K562 (cell line): ENCODE measurements around the gene ROPN1L. TPM values are rescaled to one million over a fixed set of nuclear protein-coding genes. Genes with fewer than 3 reads are reported as not detected.

ENCODE experiments used
- COPS2 ChIP-seq: fragments of 450-650 bp; conservative IDR thresholded peaks from 2 replicates; pipeline ENCODE4 v1.6.1; 2016; ENCODE audit warnings: mild to moderate bottlenecking, moderate library complexity
- DPF2 ChIP-seq: fragments of 450-650 bp; IDR thresholded peaks from 2 replicates; pipeline ENCODE4 v1.6.1; 2016
- E2F1 ChIP-seq: sonication (generic); formaldehyde crosslinking; IDR thresholded peaks from 2 replicates; pipeline ENCODE4 v1.8.1; 2023; ENCODE audit warnings: mild to moderate bottlenecking, missing genetic modification reagents, moderate library complexity
- ESRRA ChIP-seq: fragments of 450-650 bp; IDR thresholded peaks from 2 replicates; pipeline ENCODE4 v1.6.1; 2014; ENCODE audit warnings: low read depth, mild to moderate bottlenecking, moderate library complexity, borderline replicate concordance
- HEY1 ChIP-seq: fragments of 250-450 bp; sonication (Bioruptor Pico); IDR thresholded peaks from 2 replicates; pipeline ENCODE4 v1.5.0; 2020; ENCODE audit warnings: mild to moderate bottlenecking, moderate library complexity, borderline replicate concordance
- L3MBTL2 ChIP-seq: fragments of 450-650 bp; IDR thresholded peaks from 2 replicates; pipeline ENCODE4 v1.6.1; 2016; ENCODE audit warnings: mild to moderate bottlenecking, moderate library complexity
- MEIS2 ChIP-seq: fragments of 450-650 bp; IDR thresholded peaks from 2 replicates; pipeline ENCODE4 v1.6.1; 2014; ENCODE audit warnings: mild to moderate bottlenecking; ENCODE audit not compliant: partially characterized antibody
- MXD1 ChIP-seq: fragments of 250-450 bp; sonication (Bioruptor Pico); IDR thresholded peaks from 2 replicates; pipeline ENCODE4 v1.8.0; 2021; ENCODE audit warnings: borderline replicate concordance, mild to moderate bottlenecking, moderate library complexity; ENCODE audit not compliant: poor library complexity, severe bottlenecking
- NR1H2 ChIP-seq: sonication (generic); formaldehyde crosslinking; IDR thresholded peaks from 2 replicates; pipeline ENCODE4 v1.4.0; 2020; ENCODE audit warnings: mild to moderate bottlenecking, missing genetic modification reagents
- PRMT5 ChIP-seq: sonication (generic); formaldehyde crosslinking; IDR thresholded peaks from 2 replicates; pipeline ENCODE4 v1.5.0; 2020; ENCODE audit warnings: missing genetic modification reagents
- RAD21 ChIP-seq, 2 experiments: fragments of 250-450 bp in 1 of 2; fragments of 450-650 bp in 1 of 2; sonication (Bioruptor Pico) in 1 of 2; formaldehyde crosslinking in 1 of 2; IDR thresholded peaks in 1 of 2; conservative IDR thresholded peaks in 1 of 2; 2 replicates each; pipeline versions ENCODE4 v1.4.0 to v1.8.0; 2020 to 2022; ENCODE audit warnings: mild to moderate bottlenecking in 2 of 2, moderate library complexity in 1 of 2
- RFX1 ChIP-seq: fragments of 450-650 bp; IDR thresholded peaks from 2 replicates; pipeline ENCODE4 v1.6.1; 2016; ENCODE audit warnings: mild to moderate bottlenecking, moderate library complexity
- SNIP1 ChIP-seq: fragments of 450-650 bp; IDR thresholded peaks from 2 replicates; pipeline ENCODE4 v1.7.1; 2017; ENCODE audit warnings: low read depth, mild to moderate bottlenecking
- SP1 ChIP-seq: sonication (generic); formaldehyde crosslinking; IDR thresholded peaks from 2 replicates; pipeline ENCODE4 v1.8.1; 2022; ENCODE audit warnings: mild to moderate bottlenecking, missing genetic modification reagents
- SUPT5H ChIP-seq: fragments of 450-650 bp; IDR thresholded peaks from 2 replicates; pipeline ENCODE4 v1.6.1; 2016
- USF1 ChIP-seq: sonication (generic); formaldehyde crosslinking; IDR thresholded peaks from 2 replicates; pipeline ENCODE4 v1.9.0; 2022; ENCODE audit warnings: mild to moderate bottlenecking, missing genetic modification reagents
- USF2 ChIP-seq: sonication (generic); formaldehyde crosslinking; IDR thresholded peaks from 2 replicates; pipeline ENCODE4 v1.5.0; 2020; ENCODE audit warnings: missing genetic modification reagents
- XRCC5 ChIP-seq: fragments of 200-400 bp; formaldehyde crosslinking; IDR thresholded peaks from 2 replicates; pipeline ENCODE4 v1.6.1; 2017; ENCODE audit warnings: low read depth, mild to moderate bottlenecking, low read length
- ZNF124 ChIP-seq: sonication (generic); formaldehyde crosslinking; IDR thresholded peaks from 2 replicates; pipeline ENCODE4 v1.8.1; 2022; ENCODE audit warnings: missing genetic modification reagents
- ZNF224 ChIP-seq: sonication (generic); formaldehyde crosslinking; IDR thresholded peaks from 2 replicates; pipeline ENCODE4 v1.8.0; 2022; ENCODE audit warnings: mild to moderate bottlenecking, missing genetic modification reagents
- ZNF263 ChIP-seq: sonication (generic); formaldehyde crosslinking; IDR thresholded peaks from 2 replicates; pipeline ENCODE4 v1.8.0; 2022; ENCODE audit warnings: mild to moderate bottlenecking, missing genetic modification reagents, borderline replicate concordance
- ZNF445 ChIP-seq: fragments of 250-450 bp; sonication (Bioruptor Pico); IDR thresholded peaks from 2 replicates; pipeline ENCODE4 v1.4.0; 2020; ENCODE audit warnings: low read depth, mild to moderate bottlenecking, moderate library complexity
- ZNF75A ChIP-seq: fragments of 450-650 bp; formaldehyde crosslinking; IDR thresholded peaks from 2 replicates; pipeline ENCODE4 v1.4.0; 2020; ENCODE audit warnings: mild to moderate bottlenecking
- polyA plus RNA-seq, 8 experiments: library from polyadenylated mRNA; depleted of rRNA in 4 of 8; stranded (reverse) in 5 of 8; unstranded in 3 of 8; fragments of >200 nt; fragmentation: Nextera tagmentation in 2 of 8; fragmentation: Illumina TruSeq in 1 of 8; extraction: Ambion mirVana in 2 of 8; extraction: Trizol in 1 of 8; gene quantifications; 2 replicates each; pipeline versions ENCODE4 v1.2.1 to v1.2.3, GENCODE V29; 2011 to 2014; ENCODE audit warnings: inconsistent platforms in 1 of 8, missing spikeins in 1 of 8
- total RNA-seq, 7 experiments: library from RNA; depleted of rRNA in 6 of 7; stranded (reverse); fragments of >200 nt in 6 of 7; fragmentation: Illumina TruSeq in 2 of 7; extraction: Trizol in 2 of 7; gene quantifications; 2 replicates each; pipeline versions ENCODE4 v1.2.1 to v1.2.3, GENCODE V29; 2011 to 2021; ENCODE audit warnings: low replicate concordance in 1 of 7

The ROPN1L gene
- total and polyA plus RNA-seq, 9 of the 15 experiments (the other 6 are each of a cell fraction or from before 2014, with no cell fraction given): 0.04 to 0.85 (median 0.24) TPM; not detected in 3

GRCh38 chr5:10441083-10441991 is at the start of gene ROPN1L (continued):
- TF ChIP-seq USF1 (CRISPR knock-in tag) (peak; percentile 65), XRCC5 (no peak; the same call in 1 of the 2 replicates), ZNF124 (no peak; the same call in 1 of the 2 replicates), USF2 (peak; percentile 27; the same call in 1 of the 2 replicates), ZNF445 (CRISPR knock-in tag) (no peak), ZNF224 (CRISPR knock-in tag) (0 out of 2 replicates have a peak, but pooled peaks have one; percentile 31), SP1 (peak; percentile 93), ZNF75A (CRISPR knock-in tag) (no peak), ZNF263 (CRISPR knock-in tag) (no peak; the same call in 1 of the 2 replicates), RAD21 (CRISPR knock-in tag; conservative IDR thresholded peaks at IDR 0.05 in 1 of 2, IDR thresholded peaks at IDR 0.05 in 1 of 2) (peak in 1 of 2 experiments; percentile 25; a peak in 2 of 4 replicates), MEIS2 (peak; percentile 98), DPF2 (no peak), SNIP1 (peak; percentile 49; the same call in 1 of the 2 replicates), HEY1 (CRISPR knock-in tag) (0 out of 2 replicates have a peak, but pooled peaks have one; percentile 7), MXD1 (CRISPR knock-in tag) (no peak), RFX1 (peak; percentile 92), COPS2 (no peak), L3MBTL2 (peak; percentile 93), NR1H2 (CRISPR knock-in tag) (0 out of 2 replicates have a peak, but pooled peaks have one; percentile 40), ESRRA (0 out of 2 replicates have a peak, but pooled peaks have one; percentile 14), SUPT5H (peak; percentile 87), E2F1 (CRISPR knock-in tag) (peak; percentile 38; the same call in 1 of the 2 replicates), PRMT5 (CRISPR knock-in tag) (no peak)
